Mucosa of stomach (tissue), 1 donor: Measurements from ENCODE around the gene ZNF789.

Experiments
- H3K27me3 ChIP-seq: one replicate; pipeline ENCODE4 v1.7.0; 2013; ENCODE audit warnings: mild to moderate bottlenecking, low read length; ENCODE audit not compliant: control insufficient read depth, insufficient read depth
- H3K36me3 ChIP-seq: one replicate; pipeline ENCODE4 v1.7.0; 2013; ENCODE audit warnings: low read length; ENCODE audit not compliant: control insufficient read depth, insufficient read depth
- H3K4me1 ChIP-seq: one replicate; pipeline ENCODE4 v1.7.0; 2013; ENCODE audit warnings: mild to moderate bottlenecking, low read length; ENCODE audit not compliant: control insufficient read depth, insufficient read depth
- H3K4me3 ChIP-seq: one replicate; pipeline ENCODE4 v1.7.0; 2013; ENCODE audit warnings: low read length
- H3K9ac ChIP-seq: one replicate; pipeline ENCODE4 v1.7.0; 2013; ENCODE audit warnings: mild to moderate bottlenecking, low read length, moderate library complexity
- H3K9me3 ChIP-seq: one replicate; pipeline ENCODE4 v1.7.0; 2013; ENCODE audit warnings: mild to moderate bottlenecking, low read length, moderate library complexity; ENCODE audit not compliant: control insufficient read depth
- donor health status: Pancreatic carcinoma.

The ZNF789 gene

GRCh38 chr7:99461221-99461620 lies 11.5 kb upstream of the ZNF789 start:
- Histone ChIP-seq H3K4me1 (peaks cover 10% of the 10 kb centered on the region), H3K27me3 (no peaks in the 10 kb centered on the region), H3K4me3 (no peak overlapping the region), H3K36me3 (peaks cover 23% of the 10 kb centered on the region), H3K9ac (no peak overlapping the region), H3K9me3 (no peaks in the 10 kb centered on the region)

GRCh38 chr7:99465421-99465768 lies 7.3 kb upstream of the ZNF789 start:
- Histone ChIP-seq H3K27me3 (no peaks in the 10 kb centered on the region), H3K4me3 (peak overlapping the region; percentile 81), H3K9me3 (no peaks in the 10 kb centered on the region), H3K36me3 (peaks cover 4% of the 10 kb centered on the region), H3K9ac (peak overlapping the region; percentile 87), H3K4me1 (peaks cover 13% of the 10 kb centered on the region)

DNA sequence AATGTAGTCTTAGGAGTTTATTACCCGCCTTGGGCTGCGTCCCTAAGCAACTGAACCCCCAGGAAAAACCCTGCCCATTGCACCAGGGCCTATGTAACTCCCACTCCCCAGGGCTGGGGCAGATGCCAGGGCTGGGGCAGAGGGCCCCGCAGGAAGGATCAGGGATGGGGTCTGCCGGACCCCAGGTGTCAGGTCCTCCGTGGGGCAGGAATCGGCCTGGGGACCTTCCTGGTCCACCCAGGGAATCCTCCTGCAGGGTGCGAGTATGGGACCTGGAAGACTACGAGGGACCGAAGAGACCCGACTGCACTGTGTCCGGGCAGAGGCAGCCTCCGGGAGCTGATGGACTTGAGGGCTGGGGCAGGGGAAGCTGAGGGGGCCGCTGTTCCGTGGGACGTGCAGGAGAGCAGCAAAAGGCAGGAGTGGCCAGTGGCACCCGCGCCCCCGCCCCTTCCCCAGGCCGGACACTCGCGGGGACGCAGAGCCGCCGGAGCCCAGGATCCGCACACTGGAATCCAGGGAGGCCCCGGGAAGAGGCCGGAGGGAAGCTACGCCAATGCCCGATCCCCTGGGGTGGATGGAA lies 4.3 kb upstream of the ZNF789 start:
- Histone ChIP-seq H3K9me3 (no peaks in the 10 kb centered on the region), H3K9ac (no peak overlapping the region), H3K4me3 (no peak overlapping the region), H3K27me3 (no peaks in the 10 kb centered on the region), H3K4me1 (peaks cover 16% of the 10 kb centered on the region), H3K36me3 (peaks cover 4% of the 10 kb centered on the region)

DNA sequence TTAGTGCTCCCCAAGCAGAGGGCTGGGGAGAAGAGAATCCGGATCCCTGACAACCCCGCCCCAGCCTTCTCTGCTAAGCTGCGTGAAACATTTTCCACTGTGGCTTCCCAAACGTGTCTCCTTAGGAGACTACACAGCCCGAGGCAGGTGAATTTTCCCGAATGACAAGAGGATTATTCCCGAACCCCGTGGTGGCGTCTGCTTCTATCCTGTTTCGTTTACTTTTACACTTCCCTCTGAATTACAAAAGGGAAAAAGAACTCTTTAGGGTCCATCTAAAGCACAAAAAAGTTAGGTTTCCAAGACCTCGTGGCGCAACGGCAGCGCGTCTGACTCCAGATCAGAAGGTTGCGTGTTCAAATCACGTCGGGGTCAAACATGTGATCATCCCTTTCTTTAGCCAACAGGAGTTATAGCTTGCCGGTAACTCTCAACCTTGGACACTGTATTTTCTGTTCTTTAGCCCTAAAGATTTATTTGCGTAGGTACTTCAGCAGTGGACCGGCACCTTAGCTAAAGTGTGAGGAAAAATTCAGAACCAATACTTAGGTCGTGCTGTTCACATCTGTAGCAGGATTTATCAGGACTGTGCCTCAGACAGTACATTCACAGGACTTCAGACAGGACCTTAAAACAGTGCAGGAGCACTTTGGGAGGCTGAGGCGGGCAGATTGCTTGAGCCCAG lies 3.2 kb upstream of the ZNF789 start:
- H3K36me3 ChIP-seq, result no peaks in the 10 kb centered on the region
- peaks cover 22% of the 10 kb centered on the region for H3K4me1 ChIP-seq
- H3K4me3 ChIP-seq, result no peak overlapping the region
- H3K9me3 ChIP-seq, result no peaks in the 10 kb centered on the region
- no peaks in the 10 kb centered on the region for H3K27me3 ChIP-seq
- no peak overlapping the region for H3K9ac ChIP-seq

DNA sequence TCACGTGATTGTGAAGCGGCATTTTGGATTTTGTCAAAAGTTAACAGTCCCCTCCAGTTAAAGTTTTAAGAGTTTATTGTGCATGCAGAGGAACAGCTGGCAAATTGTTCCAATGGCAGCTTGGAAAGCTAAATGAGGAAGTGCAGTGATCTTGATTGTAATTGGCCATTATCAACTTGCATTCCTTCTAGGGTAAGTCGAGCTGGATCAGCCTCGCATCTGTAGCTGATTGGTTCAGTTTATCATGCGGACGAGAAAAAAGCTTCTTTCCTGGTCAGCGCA lies 566 bp downstream of the ZNF789 start:
- no peaks in the 10 kb centered on the region for H3K9me3 ChIP-seq
- H3K27me3 ChIP-seq, result no peaks in the 10 kb centered on the region
- H3K9ac ChIP-seq, result peak overlapping the region; percentile 81
- peaks cover 8% of the 10 kb centered on the region for H3K4me1 ChIP-seq
- no peaks in the 10 kb centered on the region for H3K36me3 ChIP-seq
- peak overlapping the region; percentile 91 for H3K4me3 ChIP-seq

DNA sequence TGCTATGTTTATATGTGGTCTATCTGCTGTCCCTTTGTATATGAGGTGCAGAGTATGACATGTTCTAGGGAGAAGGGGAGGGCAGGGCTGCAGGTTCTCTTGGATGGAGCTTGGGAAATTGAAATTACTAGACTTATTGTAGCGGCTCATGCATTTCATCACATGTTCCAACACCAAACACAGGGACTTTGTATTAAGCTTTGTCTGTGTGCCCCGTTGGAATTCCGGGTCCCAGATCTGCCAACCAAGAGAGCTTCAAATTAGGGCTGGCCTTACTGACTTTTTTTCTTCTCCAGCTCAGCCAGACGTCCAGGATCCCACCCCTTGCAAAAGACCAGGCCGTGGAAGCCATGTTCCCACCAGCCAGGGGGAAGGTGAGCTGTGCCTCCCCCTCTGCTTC lies 3.4 kb downstream of the ZNF789 start:
- Histone ChIP-seq H3K4me1 (peaks cover 8% of the 10 kb centered on the region), H3K36me3 (no peaks in the 10 kb centered on the region), H3K27me3 (no peaks in the 10 kb centered on the region), H3K9ac (no peak overlapping the region), H3K4me3 (no peak overlapping the region), H3K9me3 (no peaks in the 10 kb centered on the region)

DNA sequence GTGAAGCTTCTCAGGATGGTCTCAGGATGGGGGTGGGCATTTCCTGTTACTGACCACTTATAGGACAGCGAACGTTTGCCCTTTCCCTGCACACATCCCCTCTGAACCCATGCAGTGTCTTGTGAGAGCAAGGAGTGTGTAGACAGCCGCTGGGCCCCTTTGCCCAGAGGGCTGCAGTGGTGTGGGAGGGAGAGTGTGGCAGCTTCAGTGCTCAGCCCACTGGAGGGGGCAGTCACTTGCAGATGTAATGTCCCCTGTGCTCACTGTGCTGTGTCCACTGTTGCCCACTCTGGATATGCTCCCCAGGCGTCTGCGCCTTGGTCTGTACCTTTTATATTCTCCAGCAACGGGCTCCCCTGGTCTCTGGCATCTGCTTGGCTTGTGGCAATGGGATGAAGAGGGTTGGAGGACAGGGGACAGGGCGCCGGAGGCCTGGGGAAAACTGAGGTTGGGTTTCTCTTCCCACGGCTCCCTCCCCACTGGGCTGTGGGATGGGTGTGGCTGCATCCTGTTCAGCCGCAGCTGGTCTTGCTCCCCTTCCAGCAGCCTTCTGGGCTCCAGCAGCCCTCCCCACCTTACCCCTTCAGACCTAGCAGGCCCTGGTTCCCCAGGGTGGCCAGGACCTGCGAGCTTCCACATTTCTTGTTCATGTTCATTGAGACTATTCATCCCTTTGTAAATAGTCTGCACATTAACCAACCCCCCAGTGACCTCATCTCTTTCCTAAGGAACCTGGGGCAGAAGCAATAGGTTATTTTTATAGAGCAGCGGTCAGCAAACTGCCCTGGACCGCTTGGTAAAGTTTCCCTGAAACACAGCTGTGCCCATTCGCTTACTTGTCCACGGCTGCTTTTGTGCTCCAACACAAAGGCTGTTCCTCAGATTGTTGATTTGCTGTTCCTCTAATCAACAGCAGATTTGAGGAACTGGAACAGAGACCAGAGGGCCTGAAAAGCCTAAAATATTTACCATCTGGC lies 6.1 kb downstream of the ZNF789 start:
- H3K4me3 ChIP-seq, result no peak overlapping the region
- no peaks in the 10 kb centered on the region for H3K36me3 ChIP-seq
- H3K9me3 ChIP-seq, result no peaks in the 10 kb centered on the region
- peaks cover 3% of the 10 kb centered on the region for H3K4me1 ChIP-seq
- H3K9ac ChIP-seq, result no peak overlapping the region
- H3K27me3 ChIP-seq, result no peaks in the 10 kb centered on the region

GRCh38 chr7:99485094-99485493 lies 12.4 kb downstream of the ZNF789 start:
- H3K4me3 ChIP-seq, result no peak overlapping the region
- no peaks in the 10 kb centered on the region for H3K36me3 ChIP-seq
- no peak overlapping the region for H3K9ac ChIP-seq
- H3K27me3 ChIP-seq, result no peaks in the 10 kb centered on the region
- H3K4me1 ChIP-seq, result no peaks in the 10 kb centered on the region
- H3K9me3 ChIP-seq, result no peaks in the 10 kb centered on the region

- H3K4me1 ChIP-seq, result no peaks in the 10 kb centered on the region
- peaks cover 6% of the 10 kb centered on the region for H3K9me3 ChIP-seq
- H3K9ac ChIP-seq, result no peak overlapping the region
- H3K36me3 ChIP-seq, result peaks cover 8% of the 10 kb centered on the region
- no peak overlapping the region for H3K4me3 ChIP-seq
- H3K27me3 ChIP-seq, result no peaks in the 10 kb centered on the region
Observed at GRCh38 chr7:99489235-99489634, 16.5 kb downstream of the ZNF789 start.

GRCh38 chr7:99490878-99491277 lies 18.2 kb downstream of the ZNF789 start:
- no peaks in the 10 kb centered on the region for H3K4me1 ChIP-seq
- no peak overlapping the region for H3K4me3 ChIP-seq
- peaks cover 6% of the 10 kb centered on the region for H3K9me3 ChIP-seq
- peaks cover 10% of the 10 kb centered on the region for H3K36me3 ChIP-seq
- no peaks in the 10 kb centered on the region for H3K27me3 ChIP-seq
- H3K9ac ChIP-seq, result no peak overlapping the region

DNA sequence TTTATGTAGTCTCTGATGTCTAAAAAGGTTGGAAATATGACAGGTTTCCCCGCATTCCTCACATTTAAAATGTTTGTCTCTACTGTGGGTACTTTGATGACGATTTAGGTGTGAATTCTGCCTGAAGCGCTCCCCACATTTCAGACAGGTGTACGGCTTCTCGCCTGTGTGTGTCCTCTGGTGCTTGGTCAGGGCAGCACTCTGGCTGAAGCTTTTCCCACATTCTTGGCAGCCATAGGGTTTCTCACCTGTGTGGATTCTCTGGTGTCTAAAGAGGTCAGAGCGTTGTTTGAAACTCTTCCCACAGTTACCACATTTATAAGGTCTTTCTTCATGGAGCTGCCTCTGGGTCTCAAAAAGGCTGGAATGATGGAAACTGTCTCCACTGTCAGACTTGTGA lies 21.1 kb downstream of the ZNF789 start:
- H3K36me3 ChIP-seq, result peaks cover 14% of the 10 kb centered on the region
- H3K9me3 ChIP-seq, result peaks cover 6% of the 10 kb centered on the region
- H3K9ac ChIP-seq, result no peak overlapping the region
- H3K4me1 ChIP-seq, result peaks cover 14% of the 10 kb centered on the region
- peak overlapping the region; percentile 5 for H3K4me3 ChIP-seq
- no peaks in the 10 kb centered on the region for H3K27me3 ChIP-seq
